Heart left ventricle (tissue), 16 donors: ENCODE data around the gene CEP112. TPM values are rescaled to one million over a fixed set of nuclear protein-coding genes. Genes with fewer than 3 reads are reported as not detected.

Experiments used
- ATAC-seq, 4 donors: fragments of 200-7000 bp; cut with Tn5 transposase; one replicate each; pipeline ENCODE4 v1.9.1; 2020 to 2022; ENCODE audit warnings: moderate library complexity in 4 of 4, mild to moderate bottlenecking in 3 of 4, moderate number of reproducible peaks in 1 of 4
- DNase-seq, 5 donors: peaks; one replicate each; pipeline ENCODE4 v3.0.0-alpha.2; 2020
- H3K27ac ChIP-seq, 12 donors: fragments of 200-600 bp; sonication (generic) in 4 of 12; one replicate each; pipeline versions ENCODE4 v1.5.0 to v1.8.0; 2016 to 2022; ENCODE audit warnings: mild to moderate bottlenecking in 2 of 12
- H3K27me3 ChIP-seq, 9 donors: fragments of 200-600 bp; sonication (generic) in 2 of 9; one replicate each; pipeline versions ENCODE4 v1.5.1 to v1.8.0; 2016 to 2022; ENCODE audit warnings: mild to moderate bottlenecking in 3 of 9
- H3K36me3 ChIP-seq, 9 donors: fragments of 200-600 bp; sonication (generic) in 2 of 9; one replicate each; pipeline versions ENCODE4 v1.5.0 to v1.8.0; 2018 to 2022; ENCODE audit warnings: mild to moderate bottlenecking in 2 of 9
- H3K4me1 ChIP-seq, 12 donors: fragments of 200-600 bp; sonication (generic) in 4 of 12; one replicate each; pipeline versions ENCODE4 v1.5.0 to v1.8.0; 2016 to 2022; ENCODE audit warnings: mild to moderate bottlenecking in 3 of 12
- H3K4me3 ChIP-seq, 12 donors: fragments of 200-600 bp; sonication (generic) in 4 of 12; one replicate each; pipeline versions ENCODE4 v1.5.0 to v1.8.0; 2017 to 2022; ENCODE audit warnings: mild to moderate bottlenecking in 9 of 12, moderate library complexity in 4 of 12
- H3K9me3 ChIP-seq, 12 donors: fragments of 200-600 bp; sonication (generic) in 4 of 12; one replicate each; pipeline versions ENCODE4 v1.5.0 to v1.8.0; 2016 to 2022; ENCODE audit warnings: mild to moderate bottlenecking in 1 of 12
- CTCF ChIP-seq, 12 donors: fragments of 200-600 bp; sonication (generic) in 4 of 12; IDR thresholded peaks; one replicate each; pipeline versions ENCODE4 v1.5.0 to v1.8.0; 2018 to 2022; ENCODE audit warnings: antibody characterized with exemption in 12 of 12, mild to moderate bottlenecking in 5 of 12
- POLR2A ChIP-seq, 2 donors: fragments of 450-650 bp; IDR thresholded peaks; one replicate each; pipeline ENCODE4 v1.6.1; 2017; ENCODE audit warnings: antibody characterized with exemption in 2 of 2, mild to moderate bottlenecking in 2 of 2, moderate library complexity in 2 of 2
- WGBS, 4 donors: extraction: QIAGEN DNeasy Blood & Tissue Kit in 2 of 4; methylation state at CpG; one replicate each; pipeline versions ENCODE4 v1.1.5 to v1.1.7; 2013 to 2018; 5-methylcytosine and 5-hydroxymethylcytosine counted together
- intact Hi-C, 10 donors: fragments of 100-400 bp; cut with DNase I; formaldehyde crosslinking; loops; one replicate each; pipeline versions ENCODE4 v1.11.1 to v1.14.2; 2022
- polyA plus RNA-seq, 2 donors: library from polyadenylated mRNA; stranded (reverse); fragments of 200-250 nt; gene quantifications; one replicate each; pipeline ENCODE4 v1.2.3, GENCODE V29; 2013
- total RNA-seq, 9 donors: library from RNA; depleted of rRNA in 2 of 9; stranded (reverse); fragments of >200 nt in 2 of 9; fragmentation: NEBNext Ultra II Directional in 3 of 9; extraction: Animal tissue kit (Norgen Biotek cat#: 25700) in 3 of 9; gene quantifications; one replicate each; pipeline versions ENCODE4 v1.1.0 to v1.2.4, GENCODE V29; 2016 to 2023
- donor health status: ischemic (EF 13 %, LVEDD 7.1; RV severe dilation, severe dysfunction).
- donor health status: healthy with polysubstance abuse.
- donor health status: DM: no; HTN: yes; CAD: no.
- donor health status: DM: no; HTN: no; CAD: no.
- donor health status: ischemic (EF 25% LVEDD 6.9; RV normal size, moderate dysfunction).
- donor health status: ischemic (EF 25% LVEDD 5.7; RV mildly dilated, moderate dysfunction).
- donor health status: healthy.
- donor health status: DM: yes; HTN: yes; CAD: no.
- donor health status: ischemic (EF 35%, LVEDD 5.7; RV mildly dilated, moderate dysfunction).
- donor health status: nonischemic (EF 11% LVEDD 7.7; RV severe dilation, severe dysfunction).
- donor health status: DM: yes; HTN: yes; CAD: no.
- donor health status: PGD.
- donor health status: ischemic (EF 29% LVEDD 5.4; RV normal size, mild dysfunction).
- donor health status: nonischemic (EF 23%, LVEDD 6.1; RV moderate dilation, normal function).

CEP112 gene
- total and polyA plus RNA-seq, 11 donors, result 5.5 to 28.3 (median 14.3) TPM

DNA sequence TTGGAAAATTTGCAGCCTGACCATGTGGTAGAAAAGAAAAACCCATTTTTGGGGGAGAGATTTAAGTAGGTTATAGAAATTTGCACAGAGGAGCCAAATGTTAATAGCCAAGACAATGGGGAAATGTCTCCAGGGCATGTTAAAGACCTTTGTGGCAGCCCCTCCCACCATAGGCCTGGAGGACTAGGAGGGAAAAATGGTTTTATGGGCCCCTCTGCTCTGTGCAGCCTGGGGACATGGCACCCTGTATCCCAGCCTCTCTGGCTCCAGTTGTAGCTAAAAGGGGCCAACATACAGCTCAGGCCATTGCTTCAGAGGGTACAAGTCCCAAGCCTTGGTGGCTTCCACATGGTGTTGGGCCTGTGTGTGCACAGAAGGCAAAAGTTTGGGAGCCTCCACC lies 384.6 kb downstream of the CEP112 start:
- Histone ChIP-seq H3K27me3 (no peaks in the 10 kb centered on the region), H3K9me3 (peaks cover 0 to 26% (median 4%) of the 10 kb centered on the region in 12 donors), H3K4me3 (no peak overlapping the region), H3K36me3 (no peaks in the 10 kb centered on the region), H3K4me1 (no peaks in the 10 kb centered on the region), H3K27ac (no peak overlapping the region)
- intact Hi-C loops, result no loop called here
- no peak for ATAC-seq
- no peak for DNase-seq
- TF ChIP-seq POLR2A (IDR thresholded peaks at IDR 0.05), result no peak
- no peak for TF ChIP-seq CTCF (IDR thresholded peaks at IDR 0.05)

DNA sequence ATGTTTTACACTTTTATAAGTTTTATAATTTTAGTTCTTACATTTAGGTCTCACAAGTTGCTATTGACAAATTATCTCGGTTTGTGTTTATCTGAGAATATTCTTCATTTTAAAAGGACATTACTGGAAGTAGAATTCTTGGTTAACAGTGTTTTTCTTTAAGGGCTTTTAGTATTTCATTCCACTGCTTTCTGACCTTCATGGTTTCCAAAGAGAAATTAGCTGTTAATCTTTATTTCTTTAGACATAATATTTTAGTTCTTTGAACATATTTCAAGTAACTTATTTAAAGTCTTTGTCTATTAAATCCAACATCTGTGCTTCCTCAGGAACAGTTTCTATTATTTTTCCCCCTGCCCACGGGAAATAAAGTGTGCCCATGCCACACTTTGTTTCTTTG lies 390.4 kb downstream of the CEP112 start:
- 94 to 98% (median 96%) methylated on average over 2 of the region's 2 CpGs for WGBS, 4 donors
- DNase-seq, result no peak
- no peak for ATAC-seq
- intact Hi-C loops, result no loop called here
- no peaks in the 10 kb centered on the region for H3K4me1 ChIP-seq
- H3K27me3 ChIP-seq, result no peaks in the 10 kb centered on the region
- H3K27ac ChIP-seq, result no peak overlapping the region
- H3K9me3 ChIP-seq, result peaks cover 0 to 22% (median 10%) of the 10 kb centered on the region in 12 donors
- H3K4me3 ChIP-seq, result no peak overlapping the region
- TF ChIP-seq CTCF (IDR thresholded peaks at IDR 0.05), result no peak
- TF ChIP-seq POLR2A (IDR thresholded peaks at IDR 0.05), result no peak
- H3K36me3 ChIP-seq, result no peaks in the 10 kb centered on the region

DNA sequence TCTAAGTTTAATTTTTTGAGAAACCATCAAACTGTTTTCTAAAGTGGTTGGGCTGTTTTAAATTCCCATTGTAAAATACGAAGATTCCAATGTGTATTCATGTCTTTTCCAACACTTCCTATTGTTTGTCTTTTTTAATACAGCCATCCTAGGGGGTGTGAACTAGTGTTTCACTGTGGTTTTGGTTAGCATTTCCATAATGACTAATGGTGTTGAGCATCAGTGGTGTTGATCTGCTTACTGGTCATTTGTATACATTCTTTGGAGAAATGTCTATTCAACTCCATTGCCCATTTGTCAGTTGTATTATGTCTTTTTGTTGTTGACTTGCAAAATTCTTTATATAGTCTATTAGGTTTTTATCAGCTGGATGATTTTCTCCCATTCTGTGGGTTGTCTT lies 391.3 kb downstream of the CEP112 start:
- intact Hi-C loops, result no loop called here
- no peak for ATAC-seq
- Histone ChIP-seq H3K27me3 (no peaks in the 10 kb centered on the region), H3K4me1 (no peaks in the 10 kb centered on the region), H3K9me3 (peaks cover 0 to 22% (median 10%) of the 10 kb centered on the region in 12 donors), H3K36me3 (no peaks in the 10 kb centered on the region), H3K27ac (no peak overlapping the region), H3K4me3 (no peak overlapping the region)
- DNase-seq, result no peak
- WGBS, 4 donors, result 91 to 99% (median 96%) methylated on average over 1 of the region's 1 CpG
- TF ChIP-seq CTCF (IDR thresholded peaks at IDR 0.05), result no peak
- no peak for TF ChIP-seq POLR2A (IDR thresholded peaks at IDR 0.05)

DNA sequence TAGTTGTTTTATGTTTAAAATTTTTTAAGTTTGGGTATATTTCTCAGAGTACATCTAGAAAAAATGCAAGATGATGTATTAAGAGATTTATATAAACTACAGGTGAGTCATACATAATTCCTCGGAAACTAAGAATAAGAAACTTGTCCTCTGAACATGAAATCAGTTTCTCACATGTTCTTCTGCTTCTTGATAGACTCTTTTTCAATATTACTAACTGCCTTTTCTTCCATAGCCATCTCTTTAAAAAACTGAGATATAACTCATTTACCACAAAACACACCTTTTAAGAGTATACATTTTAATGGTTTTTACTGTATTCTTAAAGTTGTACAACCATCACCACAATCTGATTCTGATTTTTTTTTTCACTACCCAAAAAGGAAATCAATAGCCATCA lies 392.1 kb downstream of the CEP112 start:
- WGBS, 4 donors, result 96 to 100% (median 98%) methylated on average over 1 of the region's 1 CpG
- H3K36me3 ChIP-seq, result no peaks in the 10 kb centered on the region
- ATAC-seq, result no peak
- H3K4me3 ChIP-seq, result no peak overlapping the region
- no peak for DNase-seq
- TF ChIP-seq CTCF (IDR thresholded peaks at IDR 0.05), result no peak
- TF ChIP-seq POLR2A (IDR thresholded peaks at IDR 0.05), result no peak
- no peaks in the 10 kb centered on the region for H3K4me1 ChIP-seq
- no peaks in the 10 kb centered on the region for H3K27me3 ChIP-seq
- peaks cover 0 to 22% (median 10%) of the 10 kb centered on the region in 12 donors for H3K9me3 ChIP-seq
- intact Hi-C loops, result loop anchor here in 3 of 10 donors (5.0 to 10.0 kb wide), 2 partner anchors 343 to 345 kb away; no protein-coding TSS in a partner anchor
- no peak overlapping the region for H3K27ac ChIP-seq
